Hematopoietic multipotent progenitor cell (in vitro differentiated cells): ENCODE results near the gene TGM5. TPM values are rescaled to one million over a fixed set of nuclear protein-coding genes. Genes with fewer than 3 reads are reported as not detected.

Experiments
- DNase-seq, 3 donors: peaks; one replicate each; pipeline ENCODE4 v3.0.0-alpha.2; 2011 to 2015; ENCODE audit warnings: low read depth in 2 of 3, low spot score in 2 of 3
- total RNA-seq: library from RNA; depleted of rRNA; stranded (reverse); fragments of >200 nt; gene quantifications from one replicate; pipeline ENCODE4 v1.2.3, GENCODE V29; 2012

The TGM5 gene
- total RNA-seq, 1 donor, result under 0.01 TPM

DNA sequence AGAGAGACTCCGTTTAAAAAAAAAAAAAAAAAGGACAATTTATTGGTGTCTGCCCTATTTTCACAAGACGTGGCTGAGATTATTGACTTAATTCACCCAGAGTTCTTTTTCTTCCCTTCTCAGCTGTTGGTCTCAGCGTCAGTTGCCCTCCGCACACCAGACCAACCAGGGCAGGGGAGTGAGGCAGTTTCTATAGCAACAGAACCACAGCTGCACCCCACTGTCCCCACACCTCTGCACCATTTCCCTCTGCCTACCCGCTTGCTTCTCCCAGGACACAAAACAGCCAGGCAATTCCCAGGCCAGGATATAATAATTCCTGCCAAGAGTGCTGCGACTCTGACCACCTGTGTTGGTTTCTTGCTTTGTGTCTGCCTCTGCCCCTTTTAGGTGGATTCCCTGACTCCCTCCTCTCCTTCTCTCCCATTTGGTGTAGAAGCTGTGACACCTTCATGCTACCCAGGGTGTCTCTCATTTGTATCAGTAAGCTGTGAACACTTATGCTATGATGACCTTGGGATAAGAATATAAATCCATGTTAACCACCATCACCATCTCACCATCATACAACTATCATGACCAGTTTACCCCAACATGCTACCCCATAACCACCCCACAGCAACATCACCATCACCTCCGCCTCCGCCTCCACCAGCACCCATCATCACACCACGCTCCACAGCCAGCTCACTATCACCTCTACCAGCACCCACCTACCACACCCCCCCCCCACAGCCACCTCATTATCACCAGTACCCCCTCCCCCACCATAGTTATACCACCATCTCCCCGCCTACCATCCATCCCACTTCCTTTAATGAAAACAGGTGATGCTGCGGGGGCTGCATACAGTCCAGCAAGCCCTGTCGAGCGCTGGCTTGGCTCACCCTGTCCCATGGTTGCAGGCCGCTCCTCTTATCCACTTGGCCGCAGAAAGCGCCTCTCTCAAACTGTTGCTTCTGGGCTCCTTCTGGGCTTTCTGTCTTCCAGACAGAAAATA is 46.5 kb downstream of the TGM5 start:
- DNase-seq, result no peak

DNA sequence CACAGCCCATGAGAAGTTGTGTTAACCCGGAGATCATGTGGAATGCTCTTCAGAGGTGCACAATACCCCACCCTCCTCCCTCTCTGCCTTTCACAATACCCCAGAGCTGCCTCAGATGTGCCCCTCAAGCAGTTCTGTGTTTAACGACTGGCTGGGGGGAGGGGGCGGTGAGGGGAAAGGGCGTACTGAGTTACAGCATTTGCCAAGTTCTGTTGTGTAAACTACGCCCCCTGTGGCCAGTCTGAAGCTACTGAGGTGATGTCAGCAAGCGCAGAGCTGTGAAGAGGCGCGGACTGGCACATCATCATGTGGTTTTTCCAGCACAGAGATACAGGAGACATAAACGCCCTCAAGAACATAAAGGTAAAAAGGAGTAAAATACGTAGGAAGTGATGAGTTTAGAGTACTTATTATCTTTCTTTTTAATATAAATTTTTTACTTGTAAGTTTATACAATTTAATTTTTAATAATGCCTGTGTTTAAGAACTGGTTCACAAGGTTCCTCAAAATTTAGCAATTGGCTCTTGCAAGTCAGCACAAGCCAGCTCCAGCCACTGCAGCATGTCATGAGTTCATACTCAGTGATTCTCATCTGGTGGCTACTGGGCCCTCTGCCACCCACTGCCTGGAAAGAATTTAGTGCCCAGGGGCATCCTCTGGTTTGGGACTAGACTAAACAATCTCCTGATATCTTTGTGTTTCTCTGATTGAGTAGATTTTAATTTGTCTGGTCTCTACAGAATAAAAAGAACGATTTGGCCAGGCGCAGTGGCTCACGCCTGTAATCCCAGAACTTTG is 47.6 kb downstream of the TGM5 start:
- DNase-seq, result peak in 2 of 3 donors; percentile 37 to 55

DNA sequence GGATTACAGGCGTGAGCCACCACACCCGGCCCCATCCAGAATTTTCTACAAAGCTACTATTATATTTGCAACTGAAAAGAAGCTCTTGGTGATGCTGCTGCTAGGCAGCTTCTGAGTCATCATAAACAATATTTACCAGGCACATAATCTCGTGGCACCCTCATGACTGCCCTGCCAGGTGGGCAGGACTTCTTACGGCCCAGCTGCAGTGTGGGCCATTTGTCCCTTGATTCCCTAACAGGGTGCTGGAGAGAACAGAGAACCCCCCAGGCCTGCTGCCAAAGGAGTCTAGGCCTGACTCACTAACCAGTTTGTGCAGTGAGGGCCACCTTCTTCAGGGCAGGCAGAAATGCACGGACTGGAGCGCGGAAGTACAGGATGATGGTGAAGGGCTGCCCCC is 50.8 kb downstream of the TGM5 start:
- DNase-seq, result no peak

DNA sequence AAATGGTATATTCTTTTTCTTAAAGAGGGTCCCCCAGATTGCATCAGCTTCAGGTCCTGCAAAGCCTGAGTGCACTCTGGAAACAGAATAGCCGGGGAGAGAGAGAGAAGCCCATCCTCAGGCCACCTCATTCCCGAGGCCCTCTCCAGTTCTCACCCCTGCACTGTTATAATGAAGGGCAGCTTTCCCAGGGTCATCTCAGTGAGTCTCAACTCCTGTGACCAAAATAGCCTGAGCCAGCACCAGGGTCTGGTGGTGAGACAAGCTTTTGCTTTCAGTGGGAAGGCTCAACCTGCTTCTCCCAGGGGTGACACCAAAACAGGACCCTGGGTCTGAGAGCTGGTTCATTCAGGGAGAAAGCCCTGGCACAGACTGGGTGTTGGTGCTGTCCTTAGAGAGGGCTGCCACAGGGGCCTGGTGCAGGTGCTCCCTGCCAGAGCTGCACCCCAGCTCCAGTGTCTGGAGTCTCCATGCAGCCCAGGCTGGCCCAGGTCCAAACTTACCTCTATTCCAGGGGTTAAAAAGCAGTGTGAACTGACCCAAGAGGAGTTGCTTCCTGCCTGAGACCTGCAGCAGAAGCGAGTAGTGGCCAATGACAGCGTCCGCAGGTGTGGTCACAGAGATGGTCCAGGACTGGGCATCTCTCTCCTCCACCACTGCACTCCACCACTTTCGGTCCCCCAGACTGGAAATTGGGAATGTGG is 52.0 kb downstream of the TGM5 start:
- no peak for DNase-seq

DNA sequence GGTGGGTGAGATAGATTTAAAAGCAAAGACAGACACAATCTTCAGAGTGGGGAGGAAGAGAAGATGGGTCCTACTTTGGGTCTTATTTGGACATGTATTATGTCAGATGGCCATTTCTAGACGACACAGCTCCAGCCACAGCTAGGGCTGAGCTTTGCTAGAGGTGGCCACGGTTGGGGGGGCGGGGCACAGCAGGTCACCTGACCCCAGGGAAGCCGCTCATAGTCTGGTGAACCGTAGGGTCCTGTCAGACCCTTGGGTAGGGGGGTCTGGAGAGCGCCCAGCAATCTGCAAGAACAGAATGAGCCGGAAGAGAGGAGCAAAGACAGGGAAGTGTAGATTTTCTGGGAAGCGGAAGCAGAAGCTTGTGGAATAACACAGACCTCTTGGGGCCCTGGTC is 52.6 kb downstream of the TGM5 start:
- no peak for DNase-seq

DNA sequence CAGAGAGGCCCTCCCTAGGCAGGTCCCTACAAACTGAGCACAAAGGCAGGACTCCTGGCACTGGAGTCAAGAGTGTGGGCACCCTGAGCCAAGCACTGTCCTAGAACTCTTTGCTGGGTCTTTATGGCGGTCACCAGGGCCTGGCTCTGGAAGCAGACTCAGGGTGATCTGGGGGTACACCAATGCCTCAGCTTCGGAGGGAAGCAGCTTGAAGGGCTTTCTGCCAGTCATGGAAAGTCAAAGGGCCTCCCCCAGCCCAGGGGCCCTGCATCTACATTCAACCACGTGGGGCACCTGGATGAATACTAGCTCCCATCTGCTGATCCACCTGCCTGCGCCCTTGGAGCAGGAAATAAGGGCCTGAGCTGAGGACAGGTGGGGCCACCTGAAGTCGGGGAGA is 53.3 kb downstream of the TGM5 start:
- no peak for DNase-seq

DNA sequence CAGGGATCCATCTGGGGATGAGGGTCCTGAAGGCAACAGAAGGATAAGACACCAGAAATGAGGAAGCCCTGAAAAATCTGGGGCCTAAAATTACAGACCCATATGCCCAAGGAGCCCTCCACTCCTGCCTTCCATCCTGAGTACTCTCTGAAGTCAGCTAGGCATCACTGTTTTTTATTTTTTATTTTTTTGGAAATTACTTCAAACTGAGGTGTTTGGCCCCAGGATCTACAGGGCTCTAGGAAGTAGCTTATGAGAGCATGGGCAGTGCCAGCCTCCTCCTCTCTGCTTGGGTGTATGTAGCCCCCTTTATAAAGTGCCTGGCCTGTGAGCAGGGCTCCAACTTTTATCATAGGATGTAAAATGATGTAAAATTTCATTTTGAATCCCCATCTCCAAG is 53.8 kb downstream of the TGM5 start:
- no peak for DNase-seq

DNA sequence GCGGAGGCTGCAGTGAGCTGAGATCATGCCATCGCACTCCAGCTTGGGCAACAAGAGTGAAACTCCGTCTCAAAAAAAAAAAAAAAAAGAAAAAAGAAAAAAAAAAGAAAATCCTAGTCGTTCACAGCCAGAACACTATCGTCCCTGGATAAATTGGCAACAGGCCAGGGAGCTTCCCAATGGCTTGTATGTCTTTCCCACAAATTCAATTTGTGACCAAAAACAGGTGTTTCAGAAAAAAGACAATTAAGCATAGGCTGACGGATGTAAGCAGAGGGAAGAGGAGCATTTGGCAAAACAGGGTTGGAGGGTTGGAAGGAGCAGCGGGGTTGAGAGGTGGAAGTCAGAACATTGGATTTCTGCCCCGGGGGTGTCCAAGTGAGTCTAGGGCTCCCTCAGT is 54.4 kb downstream of the TGM5 start:
- no peak for DNase-seq

DNA sequence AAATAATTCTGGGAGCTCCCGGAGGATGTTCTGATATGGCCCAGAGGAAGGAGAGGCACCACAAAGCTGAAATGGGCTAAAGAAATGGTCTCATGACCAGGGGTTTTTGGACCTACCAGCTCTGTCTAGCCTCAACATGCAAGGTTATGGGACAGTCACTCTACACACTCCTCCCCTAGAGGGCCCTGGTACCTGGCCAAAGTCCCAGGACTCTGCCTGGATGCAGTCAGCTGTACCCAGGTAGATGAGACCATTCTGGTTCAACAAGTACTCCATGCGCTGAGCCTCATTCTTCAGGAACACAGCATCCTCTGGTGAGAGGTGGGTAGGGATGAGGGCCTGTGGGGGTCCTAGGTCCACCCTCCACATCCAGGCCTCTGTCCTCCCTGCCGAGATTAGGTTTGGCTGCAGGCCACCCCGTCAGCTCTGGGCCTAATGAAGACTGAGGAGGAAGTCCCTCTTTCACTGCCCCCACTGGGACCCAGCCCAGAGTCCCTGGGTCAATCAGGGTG is 55.4 kb downstream of the TGM5 start:
- no peak for DNase-seq

DNA sequence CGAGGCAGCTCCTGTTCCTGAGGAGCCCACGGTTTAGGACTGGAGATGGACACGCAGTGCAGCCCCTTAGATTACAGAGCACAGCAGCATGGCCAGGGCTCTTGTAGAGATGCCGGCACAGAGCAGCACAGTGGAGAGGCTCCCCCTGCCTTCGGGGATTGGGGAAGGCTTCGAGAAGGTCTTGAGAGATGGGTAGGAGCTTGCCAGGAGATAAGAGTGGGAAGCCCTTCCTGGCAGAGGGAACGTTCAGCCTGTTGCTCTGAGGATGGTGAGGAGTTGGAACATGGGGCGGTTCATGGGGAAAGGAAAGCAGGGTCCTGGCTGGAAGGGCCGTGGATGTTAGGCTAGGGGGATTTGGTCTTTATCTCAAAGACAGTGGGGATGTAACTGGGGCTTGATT is 55.9 kb downstream of the TGM5 start:
- no peak for DNase-seq

DNA sequence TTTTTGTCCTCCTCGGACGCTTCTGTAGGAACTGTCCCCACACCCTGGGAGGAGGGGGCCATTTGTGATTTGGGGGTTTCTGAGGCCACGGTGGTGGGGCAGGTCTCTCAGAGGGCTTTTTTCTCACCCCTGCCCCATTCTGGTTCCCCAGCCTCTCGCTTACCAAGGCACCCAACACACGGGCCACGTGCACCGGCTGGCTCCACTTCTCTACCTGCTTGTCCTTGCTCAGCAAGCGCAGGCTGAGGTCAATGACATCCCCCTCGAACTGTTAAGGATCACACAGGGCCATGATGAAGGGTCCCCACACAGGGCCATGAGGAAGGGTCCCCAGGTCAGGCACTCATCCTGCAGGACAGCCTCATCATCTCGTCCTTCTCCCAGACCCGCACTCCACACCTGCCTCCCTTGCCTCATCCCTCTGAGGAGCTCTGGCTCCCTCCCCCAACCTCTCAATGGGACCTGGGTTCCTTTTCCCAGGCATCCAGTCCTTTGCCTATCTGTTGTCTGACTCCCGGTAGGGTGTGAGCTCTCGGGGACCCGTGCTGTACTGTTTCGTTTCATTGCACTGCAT is 56.5 kb downstream of the TGM5 start:
- DNase-seq, result no peak

DNA sequence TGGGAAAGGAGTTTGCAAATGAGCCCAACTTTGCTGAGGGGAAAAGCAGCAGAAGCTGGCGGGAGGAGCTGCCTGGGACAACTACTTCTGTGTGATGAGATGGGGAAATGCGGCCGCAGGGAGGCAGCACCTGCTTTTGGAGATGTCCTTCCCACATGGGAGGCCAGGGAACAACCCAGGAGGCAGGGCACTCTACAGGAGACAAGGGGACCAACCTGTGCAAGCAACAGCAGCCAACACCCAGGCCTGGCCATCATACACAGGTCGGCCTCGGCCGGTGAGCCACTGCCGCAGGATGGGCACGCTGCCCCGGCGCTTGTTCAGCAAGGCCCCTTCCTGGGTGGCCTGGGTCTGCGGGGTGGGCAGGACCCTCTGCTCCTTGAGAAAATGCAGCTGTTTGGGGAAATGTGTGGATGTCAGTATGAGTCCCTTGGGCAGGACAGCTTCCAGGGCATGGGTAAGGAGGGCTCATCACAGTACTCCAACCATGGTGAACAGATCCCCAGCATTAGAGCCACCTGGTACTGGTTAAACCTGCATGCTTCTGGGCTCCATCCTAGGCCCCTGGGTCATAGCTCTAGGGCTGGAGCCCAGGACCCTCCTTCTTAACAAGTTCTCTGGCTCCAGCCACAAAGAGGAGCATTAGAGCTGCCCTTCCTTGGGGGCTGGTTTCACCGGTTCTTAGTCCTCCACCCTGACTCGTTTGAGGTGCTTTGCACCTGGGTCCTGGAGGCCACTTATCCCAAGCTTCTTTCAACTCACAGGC is 57.5 kb downstream of the TGM5 start:
- peak in 1 of 3 donors; percentile 10 for DNase-seq

DNA sequence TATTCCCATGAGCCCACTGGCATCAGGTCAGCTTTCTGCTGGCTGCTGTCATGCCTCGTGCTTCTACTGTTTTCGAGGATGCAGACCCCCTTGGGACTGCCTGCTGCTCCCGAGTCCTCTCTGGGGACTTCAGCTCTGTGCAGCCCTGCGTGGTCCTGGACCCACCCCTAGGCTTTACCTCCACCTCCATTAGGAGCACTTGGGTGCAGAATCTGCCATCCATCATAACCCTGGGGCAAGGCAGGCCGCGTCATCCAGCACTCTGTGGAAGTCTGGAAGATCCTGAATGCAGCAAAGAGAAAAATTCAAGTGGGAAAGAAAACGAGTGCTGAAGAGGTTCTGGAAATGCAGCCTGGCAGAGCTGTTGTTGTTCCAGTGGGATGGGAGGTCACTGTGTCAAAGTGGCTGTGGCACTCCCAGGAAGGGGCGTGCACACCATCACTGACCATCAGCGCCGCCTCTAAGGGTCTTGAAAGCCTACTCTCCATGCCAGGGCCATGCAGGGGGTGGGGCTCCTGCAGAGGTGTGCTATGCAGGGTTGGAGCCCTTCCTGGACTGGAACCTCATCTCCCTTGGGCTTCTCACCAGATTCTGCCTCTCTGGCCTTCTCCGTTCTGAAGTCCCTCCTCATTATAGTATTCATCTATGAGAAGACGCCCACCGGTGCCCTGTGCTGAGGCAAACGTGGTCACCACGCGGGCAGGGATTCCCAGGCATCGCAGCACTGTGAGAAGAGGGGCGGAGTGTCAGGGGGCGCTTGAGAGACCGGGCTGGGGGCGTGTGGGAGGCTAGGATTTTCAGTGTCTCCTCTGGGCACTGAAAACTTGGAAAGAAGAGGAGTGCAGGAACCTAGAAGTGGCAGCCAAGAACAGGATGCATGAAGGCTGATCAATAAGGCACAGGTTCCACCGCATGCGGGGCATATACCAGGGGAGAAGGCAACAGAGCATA is 58.4 kb downstream of the TGM5 start:
- no peak for DNase-seq

DNA sequence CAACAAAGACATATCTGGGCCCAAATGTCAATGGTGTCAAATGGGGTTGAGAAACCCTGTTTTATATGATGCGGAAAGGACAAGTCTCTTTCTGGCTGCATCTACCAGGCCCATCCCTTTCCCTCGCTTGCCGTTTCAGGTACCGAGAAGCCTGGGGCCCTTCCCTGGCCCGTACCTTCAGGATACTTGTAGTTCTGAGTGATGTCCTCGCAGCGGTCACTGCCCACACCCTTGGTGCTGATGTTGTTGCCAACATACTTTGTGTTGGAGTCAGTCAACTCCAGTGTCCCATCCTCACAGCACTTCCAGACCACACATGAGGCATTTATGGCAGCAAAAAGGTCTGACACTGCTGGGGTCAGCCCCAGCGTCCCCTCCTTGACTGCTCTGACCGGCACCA is 59.7 kb downstream of the TGM5 start:
- no peak for DNase-seq

DNA sequence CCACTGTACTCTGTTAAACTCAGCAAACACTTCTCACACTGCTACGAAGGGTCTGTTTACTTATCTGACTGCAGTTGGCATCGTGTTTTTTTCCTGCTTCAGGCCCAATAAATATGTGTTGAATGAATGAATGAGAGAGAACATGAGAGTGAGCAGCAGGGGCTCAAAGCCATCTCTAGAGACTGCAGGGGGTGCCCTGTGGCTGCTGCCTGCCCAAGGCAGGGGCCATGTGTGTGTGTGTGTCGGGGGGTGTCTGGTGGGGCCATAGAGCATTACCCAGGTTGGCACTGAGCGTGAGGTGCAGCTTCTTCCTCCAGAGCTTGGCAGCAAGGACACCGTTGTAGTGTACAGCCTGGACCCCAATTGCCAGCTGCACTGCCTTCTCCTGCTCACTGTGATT is 60.7 kb downstream of the TGM5 start:
- DNase-seq, result no peak

DNA sequence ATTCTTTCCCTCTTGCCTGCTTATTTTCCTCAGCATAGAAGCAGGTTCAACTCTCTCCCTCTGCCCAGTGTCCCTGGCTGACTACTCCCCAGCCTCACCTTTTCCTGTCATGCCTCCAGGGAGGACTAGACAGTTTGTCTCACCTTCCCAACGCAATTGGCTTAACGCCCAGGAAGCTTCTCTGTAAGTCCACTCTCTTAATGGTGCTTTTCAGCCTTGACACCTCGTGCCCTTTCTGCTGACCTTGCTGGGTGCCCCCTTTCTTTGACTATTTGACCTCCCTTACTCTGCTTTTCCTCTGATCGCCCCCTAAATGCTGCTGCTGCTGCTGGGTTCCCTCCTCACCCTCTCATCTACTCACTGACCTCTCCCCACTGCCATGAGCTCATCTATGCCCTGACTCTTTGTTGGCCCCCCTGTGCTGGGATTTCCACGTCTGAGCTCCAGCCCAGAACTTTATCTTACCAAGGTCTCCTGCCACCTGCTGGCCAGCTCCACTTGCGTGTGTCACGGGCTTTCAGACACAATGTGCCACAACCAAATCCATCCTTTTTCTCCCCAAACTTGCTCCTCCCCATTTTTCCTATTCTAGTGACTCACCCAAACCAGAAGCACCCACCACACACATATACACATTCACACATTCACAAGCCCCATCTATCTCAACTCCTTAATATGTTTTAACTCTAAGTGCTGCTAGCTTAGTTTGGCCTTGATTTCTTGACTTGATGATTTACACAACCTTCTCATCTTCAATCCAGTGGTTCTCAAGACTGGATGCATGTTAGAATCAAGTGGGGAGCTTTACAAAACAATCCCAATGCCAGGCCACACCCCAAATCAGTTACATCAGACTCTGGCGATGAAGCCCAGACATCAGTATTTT is 62.5 kb downstream of the TGM5 start:
- DNase-seq, result peak in 2 of 3 donors; percentile 69 to 70

DNA sequence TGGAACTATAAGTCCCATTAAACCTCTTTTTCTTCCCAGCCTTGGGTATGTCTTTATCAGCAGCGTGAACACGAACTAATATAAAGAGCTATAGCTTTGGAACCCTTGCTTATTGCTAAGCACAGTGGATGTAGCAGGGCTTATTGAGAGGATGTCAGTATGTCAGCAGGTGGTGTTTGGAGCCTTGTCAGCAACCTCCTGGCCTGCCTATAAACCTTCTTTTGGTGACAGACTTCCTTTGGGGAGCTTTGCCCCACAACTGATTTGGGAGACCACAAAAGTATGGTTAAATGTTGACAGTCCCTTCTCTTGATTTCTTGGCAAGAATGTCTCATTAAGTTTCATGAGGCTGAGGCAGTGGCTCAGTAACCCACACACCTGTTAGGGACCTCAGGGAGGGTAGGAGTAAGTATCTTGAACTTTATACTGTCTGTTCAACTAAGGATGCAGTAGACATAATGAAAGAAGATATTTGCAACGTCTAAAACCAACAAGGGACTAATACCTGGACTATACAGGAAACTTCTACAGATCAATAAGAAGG is 66.7 kb downstream of the TGM5 start:
- no peak for DNase-seq
